ENCODE results near the gene MINK1.
"Not testable (repeated sequence)": the region's sequence is repeated elsewhere in the genome, so short reads cannot be mapped to it uniquely, and the experiment has no call there.

The MINK1 gene

DNA sequence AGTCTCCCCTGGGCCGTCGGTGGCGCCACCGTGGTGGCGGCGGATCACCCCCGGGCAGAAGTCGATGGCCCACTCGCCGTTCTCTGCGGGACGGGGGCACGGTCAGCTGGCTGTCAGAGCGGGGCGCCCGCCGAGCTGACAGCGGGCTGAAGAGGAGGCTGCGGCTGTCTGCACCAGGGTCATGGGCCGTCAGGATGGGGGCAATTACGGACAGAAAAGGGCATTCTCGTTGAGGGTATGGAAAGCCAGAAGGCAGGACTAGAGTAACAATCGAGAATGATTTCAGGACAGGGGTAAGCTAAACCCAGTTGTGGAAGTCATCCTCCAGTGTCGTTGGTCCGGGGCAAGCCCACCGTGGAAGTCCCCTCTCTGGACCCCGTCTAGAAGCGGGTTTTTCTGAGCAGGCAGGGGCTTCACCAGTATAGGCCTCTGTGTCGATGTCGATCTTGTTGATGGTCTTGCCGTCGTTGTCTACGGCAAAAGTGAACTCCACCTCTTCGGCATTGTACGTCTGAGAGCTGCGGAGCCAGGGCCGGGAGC is 68.0 kb downstream of the MINK1 start:
- no peak for DNase-seq

DNA sequence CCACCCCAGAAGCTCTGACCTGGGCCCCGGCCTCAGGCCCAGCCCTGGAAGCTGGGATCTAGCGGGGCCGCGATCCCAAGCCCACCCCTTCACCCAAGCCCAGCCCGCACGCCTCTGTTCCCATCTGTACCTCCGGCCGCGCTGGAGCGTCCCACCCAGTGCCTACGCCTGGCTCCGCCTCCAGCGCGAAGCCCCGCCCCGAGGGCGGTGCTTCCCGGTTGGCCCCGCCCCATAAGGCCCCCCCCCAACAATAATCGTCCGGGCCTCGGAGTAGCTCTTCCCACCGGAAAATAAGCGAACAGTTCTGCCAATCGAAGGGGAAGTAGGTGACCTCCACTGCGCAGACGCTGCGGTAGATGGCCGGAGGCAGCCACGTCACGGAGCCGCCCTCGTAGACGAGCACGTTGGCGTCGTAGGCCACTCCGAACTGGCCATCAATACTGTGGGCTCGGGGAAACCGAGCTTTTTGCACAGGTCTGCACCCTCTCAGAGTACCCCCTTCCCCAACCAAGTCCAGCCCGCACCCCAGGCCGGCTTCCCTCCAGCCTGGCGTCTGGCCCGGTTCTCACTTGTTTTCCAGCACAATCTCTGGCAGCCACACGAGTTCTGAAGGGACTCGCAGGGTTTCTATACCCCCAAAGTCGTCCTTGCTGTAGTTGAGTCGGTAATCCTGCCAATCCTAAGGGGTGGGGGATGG is 68.7 kb downstream of the MINK1 start:
- DNase-seq = no peak

DNA sequence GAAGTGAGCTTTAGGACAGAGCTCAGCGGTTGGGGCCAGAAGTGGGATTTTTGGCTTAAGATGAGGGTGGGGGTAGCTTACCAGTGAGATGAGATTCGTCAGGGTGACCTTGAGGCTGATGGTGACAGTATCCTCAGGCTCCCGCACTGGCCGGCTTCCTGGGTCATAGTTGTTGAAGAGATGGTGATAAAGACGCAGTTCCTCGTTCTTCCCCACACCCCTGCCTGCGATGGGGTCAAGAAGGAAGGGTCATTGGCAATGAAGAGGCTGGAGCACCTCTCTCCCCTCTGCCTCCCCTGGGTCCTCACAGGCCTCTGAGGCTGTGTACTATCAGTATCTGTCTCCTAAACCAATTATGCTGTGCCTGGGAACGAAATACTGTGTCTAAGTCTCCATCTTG is 69.4 kb downstream of the MINK1 start:
- DNase-seq = no peak

DNA sequence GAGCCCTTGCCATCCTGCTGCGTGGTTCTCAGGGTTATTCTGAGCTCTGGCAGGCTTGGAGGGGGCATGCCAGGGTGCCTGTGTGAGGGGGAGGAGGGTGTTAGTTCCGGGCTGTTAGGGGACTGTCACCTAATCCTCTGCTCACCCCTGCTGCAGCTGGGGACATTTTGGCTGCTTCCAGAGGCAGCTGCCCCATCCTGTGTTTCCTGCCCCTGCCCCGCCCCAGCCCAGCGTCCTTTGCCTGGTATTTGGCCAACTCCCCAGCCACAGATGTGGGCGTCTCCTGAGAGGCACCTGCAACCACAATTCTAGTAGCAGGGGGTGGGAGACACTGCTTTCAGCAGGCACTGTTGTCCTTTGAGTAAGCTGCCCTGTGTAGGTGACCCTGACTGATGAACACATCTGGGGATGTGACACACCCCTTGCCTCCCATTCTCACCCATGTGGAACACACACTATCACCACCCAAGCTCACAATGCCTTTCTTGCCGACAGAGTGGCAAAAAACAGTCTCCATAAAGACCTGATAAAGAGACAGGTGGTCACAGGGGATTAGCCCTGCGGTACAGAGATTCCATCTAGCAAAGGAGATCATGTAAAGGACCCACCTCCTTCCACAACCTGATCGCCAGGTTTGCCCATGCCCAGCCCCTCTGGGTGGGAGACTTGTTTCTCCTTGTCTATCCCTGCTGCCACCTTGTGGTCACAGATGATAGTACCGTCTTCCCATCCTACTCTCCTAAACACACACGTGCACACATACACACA is 70.1 kb downstream of the MINK1 start, which contains the start of gene CHRNE:
CHRNE (minus strand) TSS at position 48 of the 768 bp plus-strand sequence; CDS start at position 13, 35 bp downstream.
- peak; percentile 73 for DNase-seq

DNA sequence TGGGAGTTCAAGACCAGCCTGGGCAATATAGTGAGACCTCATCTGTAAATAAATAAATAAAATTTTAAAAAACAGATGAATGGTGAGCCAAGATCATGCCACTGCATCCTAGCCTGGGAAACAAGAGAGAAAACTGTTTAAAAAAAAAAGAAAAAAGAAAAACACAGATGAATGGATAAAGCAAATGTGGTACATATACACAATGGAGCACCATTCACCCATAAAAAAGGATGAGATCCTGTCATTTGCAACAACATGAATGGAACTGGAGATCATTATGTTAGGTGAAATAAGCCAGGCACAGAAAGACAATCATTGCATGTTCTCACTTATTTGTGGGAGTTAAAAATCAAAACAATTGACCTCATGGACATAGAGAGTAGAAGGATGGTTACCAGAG is 73.5 kb downstream of the MINK1 start:
- DNase-seq = not testable (repeated sequence)

DNA sequence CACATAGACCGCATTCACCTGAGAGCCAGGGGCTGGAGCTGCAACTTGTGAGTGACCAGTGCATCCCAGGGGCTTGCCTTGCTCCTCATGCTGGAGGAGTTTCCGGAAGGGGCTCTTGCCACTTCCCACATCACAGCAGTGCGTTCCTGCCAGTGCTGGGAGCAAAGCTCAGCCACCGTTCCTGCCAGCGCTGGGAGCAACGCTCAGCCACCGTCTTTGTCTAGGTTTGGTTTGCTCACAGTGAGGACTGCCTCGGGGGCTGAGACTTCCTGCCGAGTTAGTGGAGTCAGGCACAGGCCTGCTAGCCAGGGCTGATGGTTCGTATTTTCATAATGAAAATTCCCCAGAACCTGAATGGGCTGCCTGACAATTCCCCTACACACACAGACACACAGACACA is 75.2 kb downstream of the MINK1 start:
- no peak for DNase-seq

DNA sequence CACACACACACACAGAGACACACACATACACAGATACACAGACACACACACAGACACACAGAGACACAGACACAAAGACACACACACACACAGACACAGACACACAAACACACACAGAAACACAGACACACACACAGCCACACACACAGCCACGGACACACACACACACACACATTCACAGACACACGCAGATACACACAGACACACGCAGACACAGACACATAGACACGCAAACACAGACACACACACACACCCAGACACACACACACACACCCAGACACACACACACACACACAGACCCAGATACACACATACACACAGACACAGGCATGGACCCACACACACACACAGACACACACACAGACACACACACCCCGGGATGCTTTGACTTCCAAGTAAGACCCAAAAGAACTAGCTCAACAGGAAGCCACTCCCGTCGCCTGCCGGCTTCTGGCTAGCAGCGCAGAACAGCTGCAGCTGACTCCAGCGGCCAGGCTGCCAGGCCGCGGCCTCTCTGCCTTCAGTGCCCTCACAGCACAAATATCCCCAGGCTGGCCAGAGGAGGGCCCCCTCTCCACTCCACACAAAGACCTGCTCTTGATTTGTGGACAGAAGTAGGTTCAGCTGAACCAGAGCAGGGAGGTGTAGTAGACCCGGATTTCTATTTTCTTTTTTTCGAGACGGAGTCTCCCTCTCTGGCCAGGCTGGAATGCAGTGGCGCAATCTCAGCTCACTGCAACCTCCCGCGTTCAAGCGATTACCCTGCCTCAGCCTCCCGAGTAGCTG is 75.8 kb downstream of the MINK1 start:
- peak; percentile 69 for DNase-seq

DNA sequence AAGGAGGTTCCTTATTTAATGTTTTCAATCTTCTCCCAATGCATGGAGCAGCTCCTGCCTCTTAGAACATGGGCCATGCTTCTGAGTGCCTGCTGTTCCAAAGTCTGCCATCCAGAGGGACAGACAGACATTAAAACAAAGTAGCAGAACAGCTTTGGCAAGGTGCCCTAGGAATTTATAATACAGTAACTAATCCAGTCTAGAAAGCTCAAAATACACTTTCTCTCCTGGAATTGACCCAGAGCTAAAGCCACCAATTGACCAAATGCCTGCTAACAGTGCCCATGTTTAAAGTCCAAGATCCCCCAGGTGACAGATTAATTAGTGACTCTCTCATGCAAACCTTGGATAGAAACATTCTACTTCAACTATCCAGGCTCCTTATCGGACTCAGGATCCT is 80.9 kb downstream of the MINK1 start:
- DNase-seq = no peak

DNA sequence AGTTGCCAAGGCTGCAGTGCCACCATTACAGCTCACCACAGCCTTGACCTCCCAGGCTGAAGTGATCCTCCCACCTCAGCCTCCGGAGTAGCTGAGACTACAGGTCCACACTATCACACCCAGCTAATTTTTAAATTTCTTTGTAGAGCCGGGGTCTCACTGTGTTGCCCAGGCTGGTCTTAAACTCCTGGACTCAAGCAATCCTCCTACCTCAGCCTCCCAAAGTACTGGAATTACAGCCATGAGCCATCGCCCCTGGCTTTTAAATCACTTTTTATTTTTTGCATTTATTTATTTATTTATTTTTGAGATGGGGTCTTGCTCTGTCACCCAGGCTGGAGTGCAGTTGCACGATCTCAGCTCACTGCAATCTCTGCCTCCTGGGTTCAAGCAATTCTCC is 81.4 kb downstream of the MINK1 start:
- not testable (repeated sequence) for DNase-seq

DNA sequence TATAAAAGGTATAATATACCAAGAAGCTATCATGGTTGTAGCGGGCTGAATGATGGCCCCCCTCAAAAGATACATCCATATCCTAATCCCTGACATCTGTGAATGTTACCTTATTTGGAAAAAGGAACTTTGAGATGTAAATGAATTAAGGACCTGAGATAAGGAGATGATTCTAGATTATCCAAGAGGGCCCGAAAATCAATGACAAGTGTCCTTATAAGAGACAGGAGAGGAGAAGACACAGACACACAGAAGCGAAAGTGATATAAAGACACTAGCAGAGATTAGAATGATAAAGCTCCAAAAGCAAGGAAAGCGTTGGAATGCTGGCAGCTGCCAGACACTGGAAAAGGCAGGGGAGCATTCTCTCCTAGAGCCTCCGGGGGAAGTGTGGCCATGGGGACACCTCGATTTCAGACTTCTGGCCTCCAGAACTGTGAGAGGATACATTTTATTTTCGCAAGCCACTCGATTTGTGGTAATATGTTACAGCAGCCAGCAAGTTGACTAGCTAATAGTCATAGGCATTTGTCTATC is 86.4 kb downstream of the MINK1 start:
- DNase-seq = no peak

DNA sequence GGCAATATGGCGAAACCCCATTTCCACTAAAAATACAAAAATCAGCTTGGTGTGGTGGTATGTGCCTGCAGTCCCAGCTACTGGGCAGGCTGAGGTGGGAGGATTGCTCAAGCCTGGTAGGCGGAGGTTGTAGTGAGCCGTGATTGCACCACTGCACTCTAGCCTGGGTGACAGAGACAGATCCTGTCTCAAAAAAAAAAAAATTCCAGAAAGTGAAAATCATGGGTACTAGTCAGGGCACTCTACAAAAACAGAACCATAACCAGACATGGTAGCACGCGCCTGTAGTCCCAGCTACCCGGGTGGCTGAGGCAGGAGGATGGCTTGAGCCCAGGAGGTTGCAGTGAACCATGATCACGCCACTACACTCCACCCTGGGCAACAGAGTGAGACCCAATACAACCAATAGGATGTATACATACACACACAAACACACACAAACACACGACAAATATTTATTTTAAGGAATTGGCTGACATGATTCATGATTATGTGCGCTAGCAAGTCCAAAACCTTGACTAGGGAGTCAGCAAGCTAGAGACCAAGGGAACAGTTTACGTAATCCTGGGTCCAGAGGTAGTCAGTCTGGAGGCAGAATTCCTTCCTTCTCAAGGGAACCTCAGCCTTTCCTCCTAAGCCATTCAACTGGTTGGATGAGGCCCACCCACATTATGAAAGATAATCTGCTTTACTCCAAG is 87.4 kb downstream of the MINK1 start:
- DNase-seq = no peak

DNA sequence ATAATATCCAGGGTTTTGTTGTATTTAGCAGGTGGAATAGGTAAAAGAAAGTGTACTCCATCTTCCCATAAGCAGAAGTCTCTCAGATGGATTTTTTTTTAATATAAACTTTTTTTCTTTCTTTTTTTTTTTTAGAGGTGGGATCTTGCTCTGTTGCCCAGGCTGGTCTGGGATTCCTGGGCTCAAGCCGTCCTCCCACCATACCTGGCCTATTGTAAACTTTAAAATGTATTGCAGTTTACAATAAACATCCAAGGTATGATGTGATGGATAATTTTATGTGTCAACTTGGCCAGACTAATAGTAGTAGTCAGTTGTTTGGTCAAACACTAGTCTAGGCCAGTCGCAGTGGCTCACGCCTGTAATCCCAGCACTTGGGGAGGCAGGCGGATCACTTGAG is 88.2 kb downstream of the MINK1 start:
- DNase-seq = no peak

DNA sequence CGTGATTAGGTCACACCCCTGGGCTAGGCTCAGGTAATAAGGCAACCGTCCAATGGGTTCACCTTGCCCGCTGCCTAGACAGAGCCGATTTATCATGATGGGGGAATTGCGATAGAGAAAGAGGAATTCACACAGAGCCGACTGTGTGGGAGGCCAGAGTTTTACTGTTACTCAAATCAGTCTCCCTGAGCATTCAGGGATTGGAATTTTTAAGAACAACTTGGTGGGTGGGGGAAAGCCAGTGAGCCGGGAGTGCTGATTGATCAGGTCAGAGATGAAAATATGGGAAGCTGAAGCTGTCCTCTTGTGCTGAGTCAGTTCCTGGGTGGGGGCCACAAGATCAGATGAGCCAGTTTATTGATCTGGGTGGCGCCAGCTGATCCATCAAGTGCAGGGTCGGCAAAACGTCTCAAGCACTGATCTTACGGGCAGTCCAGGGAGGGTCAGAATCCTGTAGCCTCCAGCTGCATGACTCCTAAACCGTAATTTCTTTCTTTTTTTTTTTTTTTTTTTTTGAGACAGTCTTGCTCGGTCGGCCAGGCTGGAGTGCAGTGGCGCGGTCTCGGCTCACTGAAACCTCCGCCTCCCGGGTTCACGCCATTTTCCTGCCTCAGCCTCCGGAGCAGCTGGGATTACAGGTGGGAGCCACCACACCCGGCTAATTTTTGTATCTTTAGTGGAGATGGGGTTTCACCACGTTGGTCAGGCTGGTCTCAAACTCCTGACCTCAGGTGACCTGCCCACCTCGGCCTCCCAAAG is 93.6 kb downstream of the MINK1 start:
- DNase-seq = not testable (repeated sequence)

DNA sequence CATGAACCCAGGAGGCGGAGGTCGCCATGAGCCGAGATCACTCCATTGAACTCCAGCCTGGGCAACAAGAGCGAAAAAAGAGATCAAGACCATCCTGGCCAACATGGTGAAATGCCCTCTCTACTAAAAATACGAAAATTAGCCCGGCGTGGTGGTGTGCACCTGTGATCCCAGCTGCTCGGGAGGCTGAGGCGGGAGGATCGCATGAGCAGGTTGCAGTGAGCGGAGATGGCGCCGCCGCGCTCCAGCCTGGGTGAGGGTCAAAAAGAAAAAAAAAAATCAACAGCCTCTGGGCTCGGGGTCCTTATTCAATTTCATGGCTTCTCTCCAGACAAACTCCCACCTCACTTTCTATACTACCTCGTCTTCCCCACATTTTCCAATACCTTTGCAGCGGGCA is 95.7 kb downstream of the MINK1 start:
- no peak for DNase-seq

DNA sequence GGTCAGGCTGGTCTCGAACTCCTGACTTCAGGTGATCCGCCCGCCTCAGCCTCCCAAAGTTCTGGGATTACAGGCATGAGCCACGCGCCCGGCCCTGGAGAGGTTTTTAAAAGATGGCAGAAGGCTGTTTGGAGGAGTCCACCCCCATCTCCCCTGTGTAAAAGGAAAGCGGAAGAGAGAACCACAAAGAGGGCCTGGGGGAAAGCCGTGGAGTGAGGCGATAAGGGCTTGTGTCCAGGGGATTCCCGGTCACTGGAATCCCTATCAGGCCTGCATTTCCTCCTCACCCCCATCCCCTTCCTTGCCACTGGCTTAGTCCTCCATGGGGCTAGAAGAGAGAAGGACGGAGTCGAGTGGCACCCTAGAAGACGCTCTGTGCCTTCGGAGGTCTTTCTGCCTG is 98.8 kb downstream of the MINK1 start, which contains the start of gene GP1BA:
GP1BA (plus strand) TSS at position 315 of the 400 bp plus-strand sequence. CDS start 328 bp downstream, outside the sequence.
- DNase-seq = no peak

DNA sequence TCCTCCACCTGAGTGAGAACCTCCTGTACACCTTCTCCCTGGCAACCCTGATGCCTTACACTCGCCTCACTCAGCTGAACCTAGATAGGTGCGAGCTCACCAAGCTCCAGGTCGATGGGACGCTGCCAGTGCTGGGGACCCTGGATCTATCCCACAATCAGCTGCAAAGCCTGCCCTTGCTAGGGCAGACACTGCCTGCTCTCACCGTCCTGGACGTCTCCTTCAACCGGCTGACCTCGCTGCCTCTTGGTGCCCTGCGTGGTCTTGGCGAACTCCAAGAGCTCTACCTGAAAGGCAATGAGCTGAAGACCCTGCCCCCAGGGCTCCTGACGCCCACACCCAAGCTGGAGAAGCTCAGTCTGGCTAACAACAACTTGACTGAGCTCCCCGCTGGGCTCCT is 99.6 kb downstream of the MINK1 start:
- no peak for DNase-seq

DNA sequence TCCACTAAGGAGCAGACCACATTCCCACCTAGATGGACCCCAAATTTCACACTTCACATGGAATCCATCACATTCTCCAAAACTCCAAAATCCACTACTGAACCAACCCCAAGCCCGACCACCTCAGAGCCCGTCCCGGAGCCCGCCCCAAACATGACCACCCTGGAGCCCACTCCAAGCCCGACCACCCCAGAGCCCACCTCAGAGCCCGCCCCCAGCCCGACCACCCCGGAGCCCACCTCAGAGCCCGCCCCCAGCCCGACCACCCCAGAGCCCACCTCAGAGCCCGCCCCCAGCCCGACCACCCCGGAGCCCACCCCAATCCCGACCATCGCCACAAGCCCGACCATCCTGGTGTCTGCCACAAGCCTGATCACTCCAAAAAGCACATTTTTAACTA is 100.5 kb downstream of the MINK1 start:
- DNase-seq = no peak

DNA sequence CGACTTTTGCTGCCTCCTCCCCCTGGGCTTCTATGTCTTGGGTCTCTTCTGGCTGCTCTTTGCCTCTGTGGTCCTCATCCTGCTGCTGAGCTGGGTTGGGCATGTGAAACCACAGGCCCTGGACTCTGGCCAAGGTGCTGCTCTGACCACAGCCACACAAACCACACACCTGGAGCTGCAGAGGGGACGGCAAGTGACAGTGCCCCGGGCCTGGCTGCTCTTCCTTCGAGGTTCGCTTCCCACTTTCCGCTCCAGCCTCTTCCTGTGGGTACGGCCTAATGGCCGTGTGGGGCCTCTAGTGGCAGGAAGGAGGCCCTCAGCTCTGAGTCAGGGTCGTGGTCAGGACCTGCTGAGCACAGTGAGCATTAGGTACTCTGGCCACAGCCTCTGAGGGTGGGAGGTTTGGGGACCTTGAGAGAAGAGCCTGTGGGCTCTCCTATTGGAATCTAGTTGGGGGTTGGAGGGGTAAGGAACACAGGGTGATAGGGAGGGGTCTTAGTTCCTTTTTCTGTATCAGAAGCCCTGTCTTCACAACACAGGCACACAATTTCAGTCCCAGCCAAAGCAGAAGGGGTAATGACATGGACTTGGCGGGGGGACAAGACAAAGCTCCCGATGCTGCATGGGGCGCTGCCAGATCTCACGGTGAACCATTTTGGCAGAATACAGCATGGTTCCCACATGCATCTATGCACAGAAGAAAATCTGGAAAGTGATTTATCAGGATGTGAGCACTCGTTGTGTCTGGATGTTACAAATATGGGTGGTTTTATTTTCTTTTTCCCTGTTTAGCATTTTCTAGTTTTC is 101.2 kb downstream of the MINK1 start:
- no peak for DNase-seq

DNA sequence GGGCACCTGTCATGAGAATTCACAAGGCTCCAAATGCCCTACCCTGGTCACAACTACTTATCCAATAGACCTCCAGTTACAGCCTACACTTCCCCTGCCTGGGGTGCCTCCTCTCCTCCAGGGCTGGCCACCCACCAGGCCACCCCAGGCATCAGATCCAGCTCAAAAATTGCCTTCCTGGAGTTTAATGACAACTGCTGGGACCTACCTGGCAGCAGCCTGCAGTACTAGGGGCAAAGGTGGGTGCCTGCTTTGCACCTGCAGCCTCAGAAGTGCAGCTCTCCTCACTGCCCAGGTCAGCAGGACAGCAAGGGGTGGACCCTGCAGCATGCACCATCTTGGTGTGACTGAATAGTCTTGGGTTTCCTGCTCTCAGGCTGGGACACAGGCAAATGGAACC is 102.5 kb downstream of the MINK1 start:
- no peak for DNase-seq

DNA sequence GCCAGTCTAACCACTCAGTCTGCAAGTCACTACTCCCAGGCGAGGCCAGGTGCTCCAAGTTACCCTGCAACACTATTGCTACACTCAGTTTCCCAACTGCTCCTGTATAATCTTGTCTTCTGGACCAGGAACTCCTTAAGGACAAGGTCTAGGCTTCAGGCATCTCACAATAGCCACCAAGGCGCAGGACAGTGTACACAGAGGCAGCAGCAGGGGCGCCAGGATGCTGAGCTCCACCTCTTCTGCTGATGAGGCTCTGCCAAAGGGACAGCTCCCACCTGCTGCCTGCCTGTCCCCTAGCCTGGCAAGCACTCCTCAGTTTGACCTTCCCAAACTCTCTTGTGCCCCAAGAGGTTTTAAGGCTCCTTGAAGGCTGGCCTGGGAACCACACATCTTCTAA is 103.3 kb downstream of the MINK1 start:
- no peak for DNase-seq

DNA sequence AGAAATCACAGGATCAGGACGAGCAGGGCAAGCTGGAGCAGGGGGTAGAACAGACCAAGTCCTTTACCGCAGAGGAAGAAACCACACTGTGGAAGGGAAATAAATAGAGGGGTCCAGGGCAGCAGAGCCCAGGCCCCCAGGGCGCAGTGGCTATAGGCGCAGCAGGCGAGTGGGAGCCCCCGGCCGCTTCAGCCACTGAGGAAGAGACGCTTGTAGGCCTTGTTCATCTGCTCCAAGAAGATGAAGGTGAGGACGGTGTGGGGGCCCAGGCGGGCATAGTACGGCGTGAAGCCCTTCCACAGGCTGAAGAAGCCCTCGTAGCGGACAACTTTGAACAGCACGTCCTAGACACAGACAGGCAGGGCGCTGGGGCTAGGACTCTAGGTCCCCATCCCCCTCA is 104.4 kb downstream of the MINK1 start:
- DNase-seq = no peak
